H9 (cell line): ENCODE results near the gene COPS8. TPM values are rescaled to one million over a fixed set of nuclear protein-coding genes. Genes with fewer than 3 reads are reported as not detected.

Experiments
- DNase-seq: peaks from one replicate; pipeline ENCODE4 v3.0.0-alpha.2; 2017
- H2AFZ ChIP-seq: one replicate; pipeline ENCODE4 v1.6.1; 2013; ENCODE audit warnings: mild to moderate bottlenecking, low read length, control low read depth, moderate library complexity
- H2AK5ac ChIP-seq: 2 replicates; pipeline ENCODE4 v1.6.1; 2013; ENCODE audit warnings: low read length, control low read depth, mixed read lengths; ENCODE audit not compliant: insufficient read length
- H2BK120ac ChIP-seq: one replicate; pipeline ENCODE4 v1.6.1; 2013; ENCODE audit warnings: low read depth, mild to moderate bottlenecking, low read length, control low read depth, inconsistent platforms; ENCODE audit not compliant: poor library complexity, severe bottlenecking
- H2BK12ac ChIP-seq: 2 replicates; pipeline ENCODE4 v1.6.1; 2013; ENCODE audit warnings: low read length, control low read depth, mixed read lengths, low read depth; ENCODE audit not compliant: insufficient read length
- H2BK15ac ChIP-seq: 2 replicates; pipeline ENCODE4 v1.6.1; 2013; ENCODE audit warnings: low read depth, low read length, control low read depth
- H2BK20ac ChIP-seq: one replicate; pipeline ENCODE4 v1.6.1; 2013; ENCODE audit warnings: low read depth, mild to moderate bottlenecking, low read length, control low read depth, inconsistent platforms; ENCODE audit not compliant: poor library complexity, severe bottlenecking
- H2BK5ac ChIP-seq: 2 replicates; pipeline ENCODE4 v1.6.1; 2013; ENCODE audit warnings: low read length, control low read depth, mixed read lengths; ENCODE audit not compliant: insufficient read length
- H3K14ac ChIP-seq: 2 replicates; pipeline ENCODE4 v1.6.1; 2013; ENCODE audit warnings: low read length, control low read depth; ENCODE audit not compliant: insufficient read depth
- H3K18ac ChIP-seq: 2 replicates; pipeline ENCODE4 v1.6.1; 2013; ENCODE audit warnings: low read depth, mild to moderate bottlenecking, mixed read lengths, low read length, control low read depth; ENCODE audit not compliant: insufficient read length
- H3K23ac ChIP-seq: 2 replicates; pipeline ENCODE4 v1.6.1; 2013; ENCODE audit warnings: low read length, control low read depth, mixed read lengths, low read depth; ENCODE audit not compliant: insufficient read length
- H3K23me2 ChIP-seq: 2 replicates; pipeline ENCODE4 v1.6.1; 2013; ENCODE audit warnings: low read depth, mild to moderate bottlenecking, mixed read lengths, low read length, control low read depth; ENCODE audit not compliant: insufficient read length, poor library complexity, severe bottlenecking
- H3K27ac ChIP-seq: 2 replicates; pipeline ENCODE4 v1.5.1; 2013; ENCODE audit warnings: low read length, control low read depth, mixed read lengths, low read depth; ENCODE audit not compliant: insufficient read length
- H3K27me3 ChIP-seq: 2 replicates; pipeline ENCODE4 v1.6.1; 2013; ENCODE audit warnings: low read length, control low read depth, inconsistent platforms; ENCODE audit not compliant: insufficient read depth
- H3K4ac ChIP-seq: 2 replicates; pipeline ENCODE4 v1.6.1; 2013; ENCODE audit warnings: low read depth, mild to moderate bottlenecking, control low read depth, inconsistent platforms, low read length, moderate library complexity
- H3K4me1 ChIP-seq: 2 replicates; pipeline ENCODE4 v1.6.1; 2013; ENCODE audit warnings: low read length, control low read depth, inconsistent platforms; ENCODE audit not compliant: insufficient read depth
- H3K4me2 ChIP-seq: 2 replicates; pipeline ENCODE4 v1.6.1; 2013; ENCODE audit warnings: low read length, control low read depth, mixed read lengths; ENCODE audit not compliant: insufficient read length, insufficient read depth
- H3K56ac ChIP-seq: 2 replicates; pipeline ENCODE4 v1.6.1; 2013; ENCODE audit warnings: low read depth, mild to moderate bottlenecking, mixed read lengths, low read length, control low read depth; ENCODE audit not compliant: insufficient read length
- H3K79me1 ChIP-seq: 2 replicates; pipeline ENCODE4 v1.6.1; 2013; ENCODE audit warnings: low read depth, mild to moderate bottlenecking, moderate library complexity, low read length, control low read depth, inconsistent platforms; ENCODE audit not compliant: insufficient read depth, poor library complexity, severe bottlenecking
- H3K79me2 ChIP-seq: 2 replicates; pipeline ENCODE4 v1.6.1; 2013; ENCODE audit warnings: low read length, control low read depth, inconsistent platforms; ENCODE audit not compliant: insufficient read depth
- H3K9ac ChIP-seq: 2 replicates; pipeline ENCODE4 v1.6.1; 2013; ENCODE audit warnings: low read length, control low read depth, mixed read lengths; ENCODE audit not compliant: insufficient read length; ENCODE audit errors: extremely low read depth
- H3K9me3 ChIP-seq: one replicate; pipeline ENCODE4 v1.6.1; 2013; ENCODE audit warnings: low read depth, low read length, inconsistent platforms; ENCODE audit not compliant: control insufficient read depth
- H3T11ph ChIP-seq: one replicate; pipeline ENCODE4 v1.6.1; 2013; ENCODE audit warnings: mild to moderate bottlenecking, low read length, control low read depth, inconsistent platforms
- H4K20me1 ChIP-seq: one replicate; pipeline ENCODE4 v1.6.1; 2013; ENCODE audit not compliant: control insufficient read depth, insufficient read length, insufficient read depth
- H4K5ac ChIP-seq: 2 replicates; pipeline ENCODE4 v1.6.1; 2013; ENCODE audit warnings: low read depth, mild to moderate bottlenecking, mixed read lengths, low read length, control low read depth; ENCODE audit not compliant: insufficient read length
- H4K8ac ChIP-seq: replicated peaks from 2 replicates; pipeline ENCODE4 v1.6.1; 2013; ENCODE audit warnings: low read length, control low read depth, mixed read lengths, low read depth; ENCODE audit not compliant: insufficient read length
- H4K91ac ChIP-seq: 2 replicates; pipeline ENCODE4 v1.6.1; 2013; ENCODE audit warnings: low read depth, mild to moderate bottlenecking, moderate library complexity, mixed read lengths, low read length, control low read depth; ENCODE audit not compliant: insufficient read length
- H3K27ac Mint-ChIP-seq, 3 experiments: 2 replicates in 2 of 3; 3 replicates in 1 of 3; pipeline ENCODE4 v1.8.0; 2020 to 2021; ENCODE audit warnings: mixed read lengths in 3 of 3, mild to moderate bottlenecking in 1 of 3, moderate library complexity in 1 of 3
- H3K27me3 Mint-ChIP-seq: 2 replicates; pipeline ENCODE4 v1.8.0; 2021; ENCODE audit warnings: low read depth, mild to moderate bottlenecking, moderate library complexity, mixed read lengths
- H3K36me3 Mint-ChIP-seq, 3 experiments: 2 replicates in 2 of 3; 3 replicates in 1 of 3; pipeline ENCODE4 v1.8.0; 2020 to 2021; ENCODE audit warnings: low read depth in 3 of 3, mixed read lengths in 3 of 3; ENCODE audit not compliant: insufficient read depth in 1 of 3
- H3K4me1 Mint-ChIP-seq, 2 experiments: 2 replicates each; pipeline ENCODE4 v1.8.0; 2020; ENCODE audit warnings: mixed read lengths in 2 of 2
- H3K4me3 Mint-ChIP-seq, 2 experiments: 2 replicates in 1 of 2; 3 replicates in 1 of 2; pipeline ENCODE4 v1.8.0; 2020 to 2021; ENCODE audit warnings: mild to moderate bottlenecking in 2 of 2, mixed read lengths in 2 of 2, moderate library complexity in 1 of 2
- H3K9me3 Mint-ChIP-seq, 2 experiments: 2 replicates in 1 of 2; 3 replicates in 1 of 2; pipeline ENCODE4 v1.8.0; 2020; ENCODE audit warnings: mild to moderate bottlenecking in 2 of 2, mixed read lengths in 2 of 2, moderate library complexity in 1 of 2
- WGBS: extraction: QIAGEN DNeasy Blood & Tissue Kit; methylation state at CpG from one replicate; pipeline ENCODE4 v1.1.7; 2013; ENCODE audit warnings: missing lambda C conversion rate, low lambda C conversion rate, mixed read lengths; ENCODE audit not compliant: insufficient read length; ENCODE audit errors: extremely low coverage; 5-methylcytosine and 5-hydroxymethylcytosine counted together
- total RNA-seq: library from RNA; stranded (reverse); gene quantifications from 2 replicates; pipeline ENCODE4 v1.2.1, GENCODE V29; 2021
- TF ChIP-seq, protein P1 (sequence below): fragments of 200-600 bp; sonication (generic); conservative IDR thresholded peaks from 3 replicates; pipeline ENCODE4 v1.8.0; 2021; ENCODE audit warnings: antibody characterized with exemption, mild to moderate bottlenecking

The COPS8 gene
- total RNA-seq, 1 experiment from 2014 or later = 65.2 TPM

DNA sequence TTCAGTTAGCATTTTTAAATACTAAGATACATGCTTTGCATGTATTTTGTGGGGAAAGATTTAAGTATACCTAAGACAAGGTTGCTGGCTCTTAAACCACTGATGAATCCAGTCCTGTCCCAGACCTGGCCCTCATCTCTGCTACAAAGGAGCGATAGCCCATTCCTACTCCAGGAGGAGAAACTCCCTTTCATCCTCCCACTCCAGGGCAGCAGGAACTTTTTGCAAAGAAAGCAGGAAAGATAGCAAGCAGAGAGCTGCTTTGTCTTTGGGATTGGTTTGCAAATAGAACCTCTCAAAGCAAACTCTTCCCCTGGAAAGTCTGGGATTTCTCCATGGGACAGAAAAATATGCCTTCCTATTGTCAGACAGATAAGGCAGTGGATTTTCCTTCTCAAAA is 43.6 kb upstream of the COPS8 start:
- no peak overlapping the region for H3K23ac ChIP-seq
- no peak overlapping the region for H3K56ac ChIP-seq
- TF ChIP-seq, protein P1, sequence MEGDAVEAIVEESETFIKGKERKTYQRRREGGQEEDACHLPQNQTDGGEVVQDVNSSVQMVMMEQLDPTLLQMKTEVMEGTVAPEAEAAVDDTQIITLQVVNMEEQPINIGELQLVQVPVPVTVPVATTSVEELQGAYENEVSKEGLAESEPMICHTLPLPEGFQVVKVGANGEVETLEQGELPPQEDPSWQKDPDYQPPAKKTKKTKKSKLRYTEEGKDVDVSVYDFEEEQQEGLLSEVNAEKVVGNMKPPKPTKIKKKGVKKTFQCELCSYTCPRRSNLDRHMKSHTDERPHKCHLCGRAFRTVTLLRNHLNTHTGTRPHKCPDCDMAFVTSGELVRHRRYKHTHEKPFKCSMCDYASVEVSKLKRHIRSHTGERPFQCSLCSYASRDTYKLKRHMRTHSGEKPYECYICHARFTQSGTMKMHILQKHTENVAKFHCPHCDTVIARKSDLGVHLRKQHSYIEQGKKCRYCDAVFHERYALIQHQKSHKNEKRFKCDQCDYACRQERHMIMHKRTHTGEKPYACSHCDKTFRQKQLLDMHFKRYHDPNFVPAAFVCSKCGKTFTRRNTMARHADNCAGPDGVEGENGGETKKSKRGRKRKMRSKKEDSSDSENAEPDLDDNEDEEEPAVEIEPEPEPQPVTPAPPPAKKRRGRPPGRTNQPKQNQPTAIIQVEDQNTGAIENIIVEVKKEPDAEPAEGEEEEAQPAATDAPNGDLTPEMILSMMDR = no peak
- no peak overlapping the region for H2BK12ac ChIP-seq
- peaks cover 24 to 31% of the 10 kb centered on the region in 2 experiments for H3K4me1 Mint-ChIP-seq
- no peak overlapping the region for H3K14ac ChIP-seq
- H3K79me2 ChIP-seq = no peaks in the 10 kb centered on the region
- H2AK5ac ChIP-seq = no peak overlapping the region
- no peak overlapping the region for H4K91ac ChIP-seq
- no peaks in the 10 kb centered on the region for H3K27me3 ChIP-seq
- no peak overlapping the region for H3K27ac ChIP-seq
- H2BK5ac ChIP-seq = no peak overlapping the region
- H2AFZ ChIP-seq = no peak overlapping the region
- H4K20me1 ChIP-seq = no peaks in the 10 kb centered on the region
- H3K9me3 ChIP-seq = no peaks in the 10 kb centered on the region
- no peak overlapping the region for H3K18ac ChIP-seq
- no peaks in the 10 kb centered on the region for H3K23me2 ChIP-seq
- no peak overlapping the region for H2BK15ac ChIP-seq
- H3K36me3 Mint-ChIP-seq = peaks cover 0 to under 1% (median 0%) of the 10 kb centered on the region in 3 experiments; a peak in 1 of 7 replicates
- no peak overlapping the region for H2BK20ac ChIP-seq
- peaks cover 15% of the 10 kb centered on the region for H3K27me3 Mint-ChIP-seq
- no peak overlapping the region for H4K5ac ChIP-seq
- H3K9ac ChIP-seq = no peak overlapping the region
- H3K79me1 ChIP-seq = no peaks in the 10 kb centered on the region
- peaks cover 1 to 2% of the 10 kb centered on the region in 2 experiments; a peak in 4 of 5 replicates for H3K9me3 Mint-ChIP-seq
- no CpG with 5 or more reads among the region's 1 CpG for WGBS
- H4K8ac ChIP-seq = no peak overlapping the region
- no peak for DNase-seq
- H3K4ac ChIP-seq = no peak overlapping the region
- H3K4me2 ChIP-seq = no peak overlapping the region
- H3K4me1 ChIP-seq = no peaks in the 10 kb centered on the region; the same call in 1 of the 2 replicates
- H3K27ac Mint-ChIP-seq = peak overlapping the region in 2 of 3 experiments; percentile 36 to 87; a peak in 2 of 7 replicates
- H2BK120ac ChIP-seq = no peak overlapping the region
- H3T11ph ChIP-seq = no peak overlapping the region
- H3K4me3 Mint-ChIP-seq = no peak overlapping the region
